Testis (tissue), 3 donors: ENCODE data around the gene FAM83B. TPM values are rescaled to one million over a fixed set of nuclear protein-coding genes. Genes with fewer than 3 reads are reported as not detected.
A peak's percentile ranks its signal among the peaks of the same experiment; 100 is the strongest.

Experiments
- DNase-seq: peaks from one replicate; pipeline ENCODE4 v3.0.0-alpha.2; 2019
- H3K27ac ChIP-seq, 2 donors: fragments of 200-600 bp; sonication (generic); one replicate each; pipeline ENCODE4 v1.5.1; 2019
- H3K27me3 ChIP-seq: fragments of 200-600 bp; sonication (generic); one replicate; pipeline ENCODE4 v1.5.1; 2019
- H3K36me3 ChIP-seq: fragments of 200-600 bp; sonication (generic); one replicate; pipeline ENCODE4 v1.5.1; 2017; ENCODE audit warnings: low read depth; ENCODE audit errors: missing control alignments
- H3K4me1 ChIP-seq: fragments of 200-600 bp; sonication (generic); one replicate; pipeline ENCODE4 v1.5.1; 2019
- H3K4me3 ChIP-seq, 2 donors: fragments of 200-600 bp; sonication (generic); one replicate each; pipeline ENCODE4 v1.5.1; 2017 to 2019
- H3K9me3 ChIP-seq: fragments of 200-600 bp; sonication (generic); one replicate; pipeline ENCODE4 v1.5.1; 2017
- CTCF ChIP-seq, 3 experiments: fragments of 450-650 bp in 2 of 3; fragments of 200-600 bp in 1 of 3; sonication (generic) in 1 of 3; IDR thresholded peaks; one replicate each; pipeline ENCODE4 v1.5.1; 2016 to 2019; ENCODE audit warnings: antibody characterized with exemption in 3 of 3, mild to moderate bottlenecking in 2 of 3, moderate library complexity in 1 of 3
- POLR2A ChIP-seq: fragments of 450-650 bp; IDR thresholded peaks from one replicate; pipeline ENCODE4 v1.6.1; 2017; ENCODE audit warnings: antibody characterized with exemption, mild to moderate bottlenecking, moderate library complexity
- WGBS, 2 donors: methylation state at CpG; one replicate each; pipeline ENCODE4 v1.1.5; 2018; 5-methylcytosine and 5-hydroxymethylcytosine counted together
- intact Hi-C: fragments of 100-400 bp; cut with DNase I; formaldehyde crosslinking; loops from one replicate; pipeline ENCODE4 v1.15.1; 2023; ENCODE audit warnings: low total_unique reads
- polyA plus RNA-seq: library from polyadenylated mRNA; stranded (reverse); fragments of 350-450 nt; fragmentation: Illumina TruSeq; extraction: RNeasy Lipid Tissue Mini Kit (QIAGEN cat#74804); gene quantifications from one replicate; pipeline ENCODE4 v1.2.3, GENCODE V29; 2014; ENCODE audit warnings: low read depth, low replicate concordance; ENCODE audit not compliant: insufficient read depth
- total RNA-seq, 2 donors: library from RNA; depleted of rRNA; stranded (reverse); fragments of >200 nt; gene quantifications; one replicate each; pipeline ENCODE4 v1.2.3, GENCODE V29; 2016

Gene FAM83B
- total and polyA plus RNA-seq, 3 donors from 2014 or later, result 1.0 to 1.6 (median 1.3) TPM

- TF ChIP-seq POLR2A (no peak), CTCF (IDR thresholded peaks at IDR 0.05) (no peak)
- no peak overlapping the region for H3K27ac ChIP-seq
- WGBS, 2 donors, result 5 to 16% methylated on average over 7 to 35 of the region's 35 CpGs
Measured at GRCh38 chr6:54846857-54847674, 495 bp downstream of the FAM83B start.

GRCh38 chr6:54847799-54848597, 1.4 kb downstream of the FAM83B start:
- no peak overlapping the region for H3K4me3 ChIP-seq
- 54 to 55% methylated on average over 9 of the region's 9 CpGs for WGBS, 2 donors
- TF ChIP-seq POLR2A (no peak), CTCF (IDR thresholded peaks at IDR 0.05) (no peak)
- no peaks in the 10 kb centered on the region for H3K36me3 ChIP-seq
- no peak for DNase-seq
- H3K9me3 ChIP-seq, result no peaks in the 10 kb centered on the region
- intact Hi-C loops, result no loop called here
- no peaks in the 10 kb centered on the region for H3K27me3 ChIP-seq
- H3K27ac ChIP-seq, result no peak overlapping the region
- no peaks in the 10 kb centered on the region for H3K4me1 ChIP-seq

More at GRCh38 chr6:54846857-54847674, 495 bp downstream of the FAM83B start:
- peak; percentile 29 for DNase-seq
- Histone ChIP-seq H3K4me1 (no peaks in the 10 kb centered on the region), H3K27me3 (no peaks in the 10 kb centered on the region), H3K4me3 (peak overlapping the region; percentile 49 to 62), H3K36me3 (no peaks in the 10 kb centered on the region), H3K9me3 (no peaks in the 10 kb centered on the region)
- intact Hi-C loops, result no loop called here

GRCh38 chr6:54850114-54850513, 3.5 kb downstream of the FAM83B start:
- DNase-seq, result no peak
- no peak overlapping the region for H3K27ac ChIP-seq
- H3K4me3 ChIP-seq, result no peak overlapping the region
- intact Hi-C loops, result no loop called here
- TF ChIP-seq CTCF (IDR thresholded peaks at IDR 0.05), result no peak
- no peak for TF ChIP-seq POLR2A
- no peaks in the 10 kb centered on the region for H3K27me3 ChIP-seq
- WGBS, 2 donors, result 46 to 56% methylated on average over 2 of the region's 2 CpGs
- no peaks in the 10 kb centered on the region for H3K4me1 ChIP-seq
- H3K9me3 ChIP-seq, result no peaks in the 10 kb centered on the region
- H3K36me3 ChIP-seq, result no peaks in the 10 kb centered on the region

GRCh38 chr6:54856129-54856528, 9.6 kb downstream of the FAM83B start:
- Histone ChIP-seq H3K36me3 (no peaks in the 10 kb centered on the region), H3K9me3 (no peaks in the 10 kb centered on the region), H3K4me1 (no peaks in the 10 kb centered on the region), H3K4me3 (no peak overlapping the region), H3K27me3 (no peaks in the 10 kb centered on the region), H3K27ac (no peak overlapping the region)
- TF ChIP-seq CTCF (IDR thresholded peaks at IDR 0.05) (no peak), POLR2A (no peak)
- no peak for DNase-seq
- WGBS, 2 donors, result 81% methylated on average over 3 of the region's 3 CpGs
- intact Hi-C loops, result no loop called here
